Activated T-helper 17 cell treated with anti-CD3 and anti-CD28 coated beads, Interleukin-2, amount 50 U/mL, for 72 hours (primary cell): Measurements from ENCODE around the gene RAET1E. TPM values are rescaled to one million over a fixed set of nuclear protein-coding genes. Genes with fewer than 3 reads are reported as not detected.
"Not testable (repeated sequence)": the region's sequence is repeated elsewhere in the genome, so short reads cannot be mapped to it uniquely, and the experiment has no call there.

Experiments
- ATAC-seq: fragments of 150-1000 bp; cut with Tn5 transposase; replicated peaks from 2 replicates; pipeline ENCODE4 v1.10.0; 2021; ENCODE audit warnings: mild to moderate bottlenecking, moderate library complexity
- H3K27ac Mint-ChIP-seq: one replicate; pipeline ENCODE4 v1.8.0; 2022; ENCODE audit warnings: mixed read lengths
- H3K27me3 Mint-ChIP-seq: one replicate; pipeline ENCODE4 v1.8.0; 2022; ENCODE audit warnings: mixed read lengths
- H3K36me3 Mint-ChIP-seq: one replicate; pipeline ENCODE4 v1.8.0; 2022; ENCODE audit warnings: low read depth, mild to moderate bottlenecking, mixed read lengths
- H3K4me1 Mint-ChIP-seq: one replicate; pipeline ENCODE4 v1.8.0; 2022; ENCODE audit warnings: mixed read lengths
- H3K4me3 Mint-ChIP-seq: one replicate; pipeline ENCODE4 v1.8.0; 2022; ENCODE audit warnings: mild to moderate bottlenecking, mixed read lengths
- H3K9me3 Mint-ChIP-seq: one replicate; pipeline ENCODE4 v1.8.0; 2022; ENCODE audit warnings: mixed read lengths
- total RNA-seq, 2 donors: library from RNA; stranded (reverse); gene quantifications; one replicate each; pipeline ENCODE4 v1.2.3, GENCODE V29; 2022

The RAET1E gene
- total RNA-seq, 2 donors from 2014 or later: 0.99 to 4.9 TPM

DNA sequence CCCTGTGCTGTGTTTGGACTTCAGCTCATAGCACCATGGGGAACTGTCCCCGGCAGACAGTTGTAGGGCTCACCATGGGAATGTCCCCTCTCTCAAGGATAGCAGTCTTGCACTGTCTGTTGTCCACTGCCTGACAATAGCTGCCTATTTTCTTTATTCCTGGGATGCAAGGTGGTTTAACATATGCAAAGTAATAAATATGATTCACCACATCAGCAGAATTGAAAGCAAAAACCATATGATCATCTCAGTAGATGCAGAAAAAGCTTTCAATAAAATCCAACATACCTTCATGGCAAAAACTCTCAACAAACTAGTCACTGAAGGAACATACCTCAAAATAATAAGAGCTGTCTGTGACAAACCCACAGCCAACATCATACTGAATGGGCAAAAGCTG, 20.3 kb downstream of the RAET1E start:
- no peak for ATAC-seq
- no peaks in the 10 kb centered on the region for H3K4me1 Mint-ChIP-seq
- no peak overlapping the region for H3K4me3 Mint-ChIP-seq
- no peaks in the 10 kb centered on the region for H3K9me3 Mint-ChIP-seq
- peaks cover 32% of the 10 kb centered on the region for H3K27me3 Mint-ChIP-seq
- no peaks in the 10 kb centered on the region for H3K36me3 Mint-ChIP-seq
- no peak overlapping the region for H3K27ac Mint-ChIP-seq

DNA sequence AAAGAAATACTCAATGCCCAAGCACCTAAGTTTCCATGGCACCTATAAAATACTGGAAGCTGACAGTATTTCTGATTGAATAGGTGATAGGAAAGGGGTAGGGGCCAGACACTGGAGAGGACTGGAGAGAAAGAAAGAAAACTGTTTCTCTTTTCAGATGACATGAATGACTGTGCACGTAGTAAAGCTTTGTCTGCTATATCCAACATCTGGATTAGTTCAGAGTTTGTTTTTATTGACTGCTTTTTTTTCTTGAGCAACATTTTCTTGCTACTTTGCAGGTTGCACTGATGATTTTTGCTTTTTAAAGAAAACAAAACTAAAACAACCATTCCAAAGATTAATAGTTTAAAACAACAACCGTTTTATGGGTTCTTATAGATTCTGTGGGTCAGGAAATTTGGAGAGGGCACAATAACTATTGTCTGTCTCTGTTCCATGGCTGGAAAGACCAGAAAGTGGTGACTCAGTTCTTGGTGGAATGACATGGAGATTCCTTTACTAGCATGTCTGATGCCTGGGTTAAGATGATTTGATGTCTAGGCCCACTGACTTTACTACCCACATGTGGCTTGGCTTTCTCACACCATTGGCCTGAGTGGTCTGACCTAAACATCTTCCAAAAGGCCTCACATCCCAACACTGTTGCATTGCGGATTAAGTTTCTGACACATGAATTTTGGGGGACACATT, 21.5 kb downstream of the RAET1E start:
- H3K27me3 Mint-ChIP-seq: peaks cover 32% of the 10 kb centered on the region
- H3K4me3 Mint-ChIP-seq: no peak overlapping the region
- no peaks in the 10 kb centered on the region for H3K4me1 Mint-ChIP-seq
- H3K9me3 Mint-ChIP-seq: no peaks in the 10 kb centered on the region
- no peak overlapping the region for H3K27ac Mint-ChIP-seq
- H3K36me3 Mint-ChIP-seq: no peaks in the 10 kb centered on the region
- ATAC-seq: no peak

DNA sequence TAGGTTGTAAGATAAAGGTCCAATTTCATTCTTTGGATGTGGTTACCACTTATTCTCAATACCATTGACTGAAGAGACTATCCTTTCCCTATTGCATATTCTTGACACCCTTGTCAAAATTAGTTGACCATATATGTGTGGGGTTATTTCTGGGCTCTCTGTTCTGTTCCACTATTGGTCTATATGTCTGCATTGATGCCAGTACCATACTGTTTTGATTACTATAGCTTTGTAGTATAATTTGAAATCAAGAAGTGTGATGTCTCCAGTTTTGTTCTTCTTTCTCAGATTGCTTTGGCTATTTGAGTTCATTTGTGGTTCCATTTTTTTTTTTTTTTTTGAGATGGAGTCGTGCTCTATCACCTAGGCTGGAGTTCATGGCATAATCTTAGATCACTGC, 25.7 kb downstream of the RAET1E start:
- H3K4me3 Mint-ChIP-seq: no peak overlapping the region
- H3K27ac Mint-ChIP-seq: no peak overlapping the region
- no peaks in the 10 kb centered on the region for H3K9me3 Mint-ChIP-seq
- H3K27me3 Mint-ChIP-seq: peaks cover 14% of the 10 kb centered on the region
- no peaks in the 10 kb centered on the region for H3K36me3 Mint-ChIP-seq
- peaks cover 5% of the 10 kb centered on the region for H3K4me1 Mint-ChIP-seq
- no peak for ATAC-seq

DNA sequence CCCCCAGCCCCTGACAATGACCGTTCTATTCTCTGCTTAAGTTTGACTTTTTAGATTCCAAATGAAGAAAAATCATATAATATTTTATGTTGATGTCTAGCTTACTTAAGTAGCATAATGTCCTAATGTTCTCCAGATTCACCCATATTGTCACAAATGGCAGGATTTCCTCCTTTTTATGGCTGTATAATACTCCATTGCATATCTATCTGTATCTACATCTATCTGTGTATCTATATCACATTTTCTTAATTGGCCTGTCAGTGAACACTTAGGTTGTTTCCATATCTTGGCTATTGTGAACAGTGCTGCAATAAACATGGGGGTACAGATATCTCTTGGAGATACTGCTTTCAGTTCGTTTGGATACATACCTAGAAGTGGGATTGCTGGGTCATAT, 26.7 kb downstream of the RAET1E start:
- H3K9me3 Mint-ChIP-seq: no peaks in the 10 kb centered on the region
- ATAC-seq: no peak
- peaks cover 5% of the 10 kb centered on the region for H3K4me1 Mint-ChIP-seq
- no peaks in the 10 kb centered on the region for H3K36me3 Mint-ChIP-seq
- no peak overlapping the region for H3K4me3 Mint-ChIP-seq
- no peak overlapping the region for H3K27ac Mint-ChIP-seq
- H3K27me3 Mint-ChIP-seq: peaks cover 11% of the 10 kb centered on the region

DNA sequence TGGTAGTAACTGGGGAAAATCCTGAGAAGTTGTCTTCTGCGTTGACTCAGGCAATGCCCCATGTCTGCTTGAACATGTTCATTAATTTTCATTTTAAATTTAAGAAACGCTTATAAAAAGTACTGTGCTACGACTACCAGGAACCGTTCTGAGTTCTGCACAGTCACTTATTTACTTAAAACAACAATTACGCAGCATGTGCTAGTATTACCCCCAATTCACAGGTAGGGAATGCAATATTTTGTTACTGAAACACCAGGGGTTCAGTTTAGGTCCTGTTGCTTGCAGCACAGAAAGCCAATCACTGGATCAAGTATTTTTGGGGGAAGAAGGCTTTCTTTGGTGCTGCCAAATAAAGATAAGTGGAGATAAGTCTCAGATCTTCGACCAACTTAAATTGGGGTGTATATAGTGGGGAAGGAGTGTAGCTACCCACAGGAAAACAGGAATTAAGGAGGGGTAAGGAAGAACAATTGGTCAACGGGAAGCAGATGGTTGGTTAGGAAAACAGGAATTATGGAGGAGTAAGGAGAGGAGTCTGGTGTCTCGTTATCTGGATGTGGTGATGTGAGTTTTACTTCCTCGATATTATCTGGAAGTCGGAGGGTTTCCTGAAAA, 28.5 kb downstream of the RAET1E start:
- no peaks in the 10 kb centered on the region for H3K36me3 Mint-ChIP-seq
- peaks cover 9% of the 10 kb centered on the region for H3K27me3 Mint-ChIP-seq
- ATAC-seq: no peak
- no peak overlapping the region for H3K27ac Mint-ChIP-seq
- H3K9me3 Mint-ChIP-seq: no peaks in the 10 kb centered on the region
- H3K4me1 Mint-ChIP-seq: peaks cover 5% of the 10 kb centered on the region
- no peak overlapping the region for H3K4me3 Mint-ChIP-seq

DNA sequence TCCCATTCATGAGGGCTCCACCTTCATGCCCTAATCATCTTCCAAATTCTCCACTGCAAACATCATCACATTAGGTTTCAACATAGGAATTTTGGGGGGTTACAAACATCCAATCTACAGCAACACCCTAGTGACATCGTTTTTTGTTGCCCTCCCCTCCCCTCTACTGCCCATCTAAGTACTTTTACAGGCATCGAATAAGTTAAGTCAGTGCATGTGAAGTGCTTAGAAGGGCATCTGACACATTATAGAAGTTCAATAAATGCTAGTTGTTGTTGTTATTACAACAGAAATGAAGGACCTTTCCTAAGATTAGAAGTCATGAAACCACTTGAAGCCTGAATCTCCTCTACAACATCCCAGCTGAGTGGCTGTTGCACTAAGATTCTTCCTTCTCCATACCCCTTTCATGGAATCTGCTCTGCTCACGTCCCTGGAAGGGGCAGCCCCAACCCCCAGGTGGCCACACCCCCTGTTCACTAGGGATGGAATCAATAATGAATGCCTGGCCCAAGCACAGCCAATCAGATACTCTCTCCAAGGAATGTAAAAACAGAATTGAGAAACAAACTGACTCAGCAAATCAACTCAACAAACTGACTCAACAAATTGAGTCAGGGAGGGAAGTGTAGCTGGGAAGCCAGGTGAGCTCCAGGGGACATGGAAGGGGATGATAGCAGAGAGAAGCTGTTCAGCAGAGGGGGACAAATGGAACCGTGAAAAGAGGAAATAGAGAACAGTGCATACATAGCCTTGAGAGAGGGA, 29.9 kb downstream of the RAET1E start:
- ATAC-seq: no peak
- H3K4me3 Mint-ChIP-seq: no peak overlapping the region
- peak overlapping the region; percentile 55 for H3K27ac Mint-ChIP-seq
- no peaks in the 10 kb centered on the region for H3K36me3 Mint-ChIP-seq
- H3K27me3 Mint-ChIP-seq: no peaks in the 10 kb centered on the region
- H3K4me1 Mint-ChIP-seq: peaks cover 5% of the 10 kb centered on the region
- no peaks in the 10 kb centered on the region for H3K9me3 Mint-ChIP-seq

DNA sequence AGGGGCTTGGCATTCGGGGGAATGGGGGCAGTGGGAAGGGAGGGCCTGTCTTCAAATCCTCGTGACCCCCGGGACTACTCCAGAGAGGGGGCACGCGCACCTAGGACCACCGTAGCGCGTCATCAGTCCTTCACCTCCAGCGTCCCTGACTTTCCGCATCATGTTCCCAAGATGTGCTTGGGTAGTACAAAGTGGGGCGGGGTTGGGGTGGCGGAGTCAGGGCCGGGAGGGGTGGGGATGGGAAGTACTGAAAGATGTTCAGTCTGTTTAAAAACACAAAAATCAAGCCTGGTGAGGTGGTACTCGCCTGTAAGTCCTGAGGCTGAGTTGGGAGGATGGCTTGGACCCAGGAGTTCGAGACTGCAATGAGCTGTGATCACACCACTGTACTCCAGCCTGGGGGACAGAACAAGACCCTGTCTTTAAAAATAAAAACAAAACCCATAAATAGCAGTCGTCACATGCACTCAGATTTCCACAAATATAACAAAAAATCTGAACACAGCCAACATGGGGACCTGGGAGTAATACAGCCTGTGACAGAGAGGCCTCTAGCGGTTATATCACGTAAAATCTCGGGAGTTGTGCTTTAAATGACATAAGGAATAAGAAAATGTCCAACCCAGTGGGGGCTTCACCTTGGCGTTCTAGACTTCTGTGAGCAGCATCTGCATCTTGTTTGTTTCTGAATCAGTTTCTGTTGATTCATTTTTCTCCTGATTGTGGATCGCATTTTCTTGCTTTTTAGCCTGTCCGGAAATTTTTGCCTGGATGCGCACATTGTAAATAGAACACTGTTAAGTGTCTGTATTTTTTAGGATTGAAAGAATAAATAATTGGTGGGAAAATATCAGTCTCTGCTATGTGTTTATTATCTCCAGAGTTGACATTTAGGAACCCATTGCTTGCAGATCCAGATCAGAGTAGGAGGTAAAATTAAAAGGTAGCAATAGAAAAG, 33.1 kb downstream of the RAET1E start:
- no peaks in the 10 kb centered on the region for H3K9me3 Mint-ChIP-seq
- H3K4me3 Mint-ChIP-seq: peak overlapping the region; percentile 43
- peaks cover 5% of the 10 kb centered on the region for H3K4me1 Mint-ChIP-seq
- no peak for ATAC-seq
- no peak overlapping the region for H3K27ac Mint-ChIP-seq
- H3K27me3 Mint-ChIP-seq: no peaks in the 10 kb centered on the region
- H3K36me3 Mint-ChIP-seq: no peaks in the 10 kb centered on the region

DNA sequence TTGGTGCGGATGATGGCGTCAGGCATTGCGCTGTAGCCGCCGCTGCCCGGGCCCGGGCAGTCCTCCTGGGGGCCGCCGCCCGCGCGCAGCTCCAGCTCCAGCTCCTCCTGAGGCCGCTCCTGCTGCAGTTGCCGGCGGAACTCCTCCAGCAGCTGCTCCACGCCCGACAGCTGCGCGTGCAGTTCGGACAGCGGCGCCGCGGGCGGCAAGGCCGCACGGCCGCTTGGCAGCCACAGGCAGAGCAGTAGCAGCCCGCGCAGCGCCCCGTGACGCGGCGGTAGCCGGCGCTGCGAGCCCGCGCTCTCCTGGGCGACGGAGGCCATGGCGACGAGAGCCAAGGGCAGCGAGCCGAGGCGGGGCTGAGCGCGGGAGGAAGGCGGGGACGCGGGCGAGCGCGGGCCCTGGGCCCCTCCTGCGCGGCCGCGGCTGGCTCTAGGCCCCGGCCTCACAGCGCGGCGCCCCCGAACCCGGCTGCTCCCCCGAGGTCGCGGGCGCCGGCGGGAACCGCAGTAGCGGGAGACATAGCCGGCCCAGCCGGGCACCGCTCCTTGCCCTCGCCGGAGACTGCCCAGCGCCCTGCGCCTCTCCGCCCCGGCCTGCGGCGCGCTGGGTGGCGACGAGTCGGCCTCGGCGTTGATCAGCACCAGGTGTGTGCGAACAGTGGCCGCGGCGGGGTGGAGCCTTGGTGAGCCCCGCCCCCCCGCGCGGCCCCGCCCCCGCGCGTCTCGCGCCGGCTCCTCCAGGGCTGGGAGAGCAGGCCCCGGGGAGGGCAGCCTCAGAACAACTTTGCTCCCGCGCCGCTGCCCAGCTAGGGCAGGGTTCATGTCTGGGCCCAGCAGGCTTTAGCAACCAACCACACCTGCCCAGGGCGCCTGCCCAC, 34.0 kb downstream of the RAET1E start, which contains the start of gene LRP11:
Gene LRP11, minus strand, starts transcription at position 662 of the 880 bp plus-strand sequence. Its CDS starts 339 bp downstream, at position 323.
- H3K4me1 Mint-ChIP-seq: peaks cover 5% of the 10 kb centered on the region
- peak within 1 kb of the TSS; percentile 75 for H3K4me3 Mint-ChIP-seq
- H3K9me3 Mint-ChIP-seq: no peaks in the 10 kb centered on the region
- H3K27ac Mint-ChIP-seq: no peak within 1 kb of the TSS
- no peaks in the 10 kb centered on the region for H3K36me3 Mint-ChIP-seq
- ATAC-seq: peak; percentile 88
- no peaks in the 10 kb centered on the region for H3K27me3 Mint-ChIP-seq

DNA sequence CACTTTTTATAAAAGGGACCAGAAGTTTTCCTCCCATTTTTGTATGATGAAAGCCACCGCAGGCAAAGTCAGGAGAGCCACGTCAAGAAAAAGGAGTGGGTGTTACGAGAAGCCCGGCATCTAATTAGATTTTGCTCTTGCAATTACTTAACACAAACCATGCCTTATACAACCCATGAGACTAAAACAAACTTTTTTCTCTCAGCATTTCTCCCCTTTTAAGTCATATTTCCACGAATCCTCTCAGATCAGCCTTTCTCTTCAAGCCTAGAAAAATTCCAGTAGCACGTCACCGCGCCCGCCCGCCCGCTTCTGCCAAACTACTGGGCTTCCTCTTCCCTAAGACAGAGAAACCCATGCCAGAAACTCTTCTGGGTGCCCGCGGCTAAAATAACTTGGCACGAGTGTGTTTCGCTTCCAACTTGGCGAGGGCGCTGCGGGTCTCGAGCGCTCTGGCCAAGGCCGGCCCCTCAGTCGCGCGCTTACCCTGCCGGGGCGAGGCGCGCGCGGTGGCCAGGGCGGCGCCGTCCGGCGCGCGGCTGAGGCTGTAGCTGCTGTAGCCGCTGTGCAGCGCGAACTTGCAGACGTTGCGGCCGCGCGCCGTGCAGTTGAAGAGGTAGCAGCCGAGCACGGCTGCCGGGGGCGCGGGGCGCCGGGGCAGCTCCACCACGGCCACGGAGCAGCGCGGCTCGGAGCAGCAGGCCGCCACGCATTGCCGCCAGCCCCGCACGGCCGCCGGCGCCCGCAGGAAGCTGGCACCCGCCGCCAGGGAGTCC, 34.8 kb downstream of the RAET1E start:
- Mint-ChIP-seq H3K27me3 (no peaks in the 10 kb centered on the region), H3K9me3 (no peaks in the 10 kb centered on the region), H3K27ac (peak overlapping the region; percentile 75), H3K4me1 (peaks cover under 1% of the 10 kb centered on the region), H3K4me3 (peak overlapping the region; percentile 75), H3K36me3 (no peaks in the 10 kb centered on the region)
- ATAC-seq: peak; percentile 37

DNA sequence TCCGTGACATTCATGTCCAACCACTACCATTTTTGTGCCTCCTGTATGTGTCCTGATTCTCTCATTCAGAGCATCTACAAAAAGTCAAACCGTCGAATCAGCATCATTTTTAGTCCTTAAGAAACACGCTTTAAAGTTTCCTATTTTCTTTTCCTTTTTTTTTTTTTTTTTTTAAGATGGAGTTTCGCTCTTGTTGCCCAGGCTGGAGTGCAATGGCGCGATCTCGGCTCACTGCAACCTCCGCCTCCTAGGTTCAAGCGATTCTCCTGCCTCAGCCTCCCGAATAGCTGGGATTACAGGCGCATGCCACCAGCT, 35.5 kb downstream of the RAET1E start:
- H3K27me3 Mint-ChIP-seq, ATAC-seq, H3K4me1 Mint-ChIP-seq, H3K36me3 Mint-ChIP-seq, H3K9me3 Mint-ChIP-seq: not testable (repeated sequence)
- peak overlapping the region; percentile 75 for H3K27ac Mint-ChIP-seq
- peak overlapping the region; percentile 75 for H3K4me3 Mint-ChIP-seq

DNA sequence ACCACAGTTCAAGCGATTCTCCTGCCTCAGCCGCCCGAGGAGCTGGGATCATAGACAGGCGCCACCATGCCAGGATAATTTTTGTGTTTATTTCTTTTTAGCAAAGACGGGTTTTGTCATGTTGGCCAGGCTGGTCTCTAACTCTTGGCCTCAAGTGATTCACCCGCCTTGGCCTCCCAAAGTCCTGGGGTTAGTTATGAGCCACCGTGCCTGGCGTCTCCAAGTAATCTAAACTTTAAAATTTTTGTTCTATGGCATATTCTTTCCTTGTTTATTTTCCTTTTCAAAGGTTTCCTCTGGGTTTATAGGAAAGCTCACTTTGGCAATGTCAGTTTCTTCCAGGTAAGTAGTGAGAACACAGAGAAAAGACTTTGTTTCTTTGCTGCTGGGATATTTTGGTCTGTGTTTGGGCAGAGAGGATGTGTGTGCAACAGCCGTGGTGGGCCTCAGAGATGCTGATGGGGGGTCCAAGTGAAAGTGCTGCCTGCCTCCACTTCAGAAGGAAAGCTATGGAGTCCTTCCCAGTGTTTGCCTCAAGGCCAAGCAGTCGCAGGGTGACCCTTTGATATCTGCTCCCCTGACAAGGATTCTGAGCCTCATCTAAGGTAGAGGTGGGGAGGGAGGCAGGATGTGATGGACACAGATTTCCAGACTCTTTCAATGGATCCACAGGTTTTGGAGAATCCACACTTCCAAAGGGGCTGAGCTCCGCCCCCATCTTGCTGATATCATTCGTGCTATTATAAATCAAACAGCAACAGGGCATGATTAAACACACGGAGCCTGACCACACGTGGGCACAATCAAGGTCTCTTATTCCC, 36.1 kb downstream of the RAET1E start:
- no peaks in the 10 kb centered on the region for H3K36me3 Mint-ChIP-seq
- H3K4me3 Mint-ChIP-seq: peak overlapping the region; percentile 75
- no peaks in the 10 kb centered on the region for H3K27me3 Mint-ChIP-seq
- H3K9me3 Mint-ChIP-seq: no peaks in the 10 kb centered on the region
- H3K4me1 Mint-ChIP-seq: no peaks in the 10 kb centered on the region
- no peak overlapping the region for H3K27ac Mint-ChIP-seq
- ATAC-seq: no peak

DNA sequence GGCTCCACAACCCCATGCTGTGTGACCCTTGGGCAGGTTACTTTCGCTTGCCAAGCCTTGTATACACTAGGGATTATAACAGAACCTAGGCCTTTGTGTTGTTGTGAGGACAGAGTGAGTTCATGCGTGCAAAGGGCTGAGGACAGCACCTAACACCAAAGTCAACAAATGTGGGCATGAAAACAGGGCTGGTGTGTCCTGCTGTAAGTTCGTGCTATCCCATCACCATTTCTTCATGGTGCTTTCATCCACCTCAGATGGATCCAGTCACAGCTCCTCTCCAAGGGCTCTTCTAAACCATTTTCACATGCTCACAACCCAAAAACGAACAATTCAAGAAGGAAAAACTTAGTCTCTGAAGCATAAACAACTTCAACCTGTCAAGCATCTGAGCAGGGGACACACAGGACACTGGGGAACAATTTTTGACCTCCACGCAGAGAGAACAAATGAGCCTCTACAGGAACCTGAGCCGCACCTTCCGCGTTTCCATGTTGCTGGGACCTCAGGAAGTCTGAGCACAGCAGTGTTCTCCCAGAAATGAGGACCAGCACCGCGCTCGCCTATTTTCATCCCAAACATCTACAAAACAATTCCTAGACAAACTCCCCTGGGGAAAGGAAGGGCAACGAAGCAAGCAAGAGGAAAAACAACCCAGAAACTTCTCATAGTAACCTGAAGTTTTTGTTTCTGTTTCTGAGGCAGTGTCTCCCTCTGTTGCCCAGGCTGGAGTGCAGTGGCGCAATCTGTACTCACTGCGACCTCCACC, 36.9 kb downstream of the RAET1E start:
- Mint-ChIP-seq H3K27me3 (no peaks in the 10 kb centered on the region), H3K9me3 (no peaks in the 10 kb centered on the region), H3K4me1 (no peaks in the 10 kb centered on the region), H3K4me3 (no peak overlapping the region), H3K27ac (no peak overlapping the region), H3K36me3 (no peaks in the 10 kb centered on the region)
- ATAC-seq: no peak
